KOPT-K1 (cell line): ENCODE results near the gene SH2D1B.

Experiments
- H3K27ac ChIP-seq: fragments of 200-600 bp; sonication (generic); 2 replicates; pipeline ENCODE4 v1.5.1; 2016; ENCODE audit warnings: antibody characterized with exemption, mild to moderate bottlenecking, low read depth, low read length; ENCODE audit not compliant: poor library complexity, severe bottlenecking
- H3K36me3 ChIP-seq: fragments of 200-600 bp; sonication (generic); 2 replicates; pipeline ENCODE4 v1.5.1; 2017; ENCODE audit warnings: antibody characterized with exemption, mild to moderate bottlenecking, low read length, moderate library complexity; ENCODE audit not compliant: insufficient read depth
- H3K9me3 ChIP-seq: fragments of 200-600 bp; sonication (generic); 2 replicates; pipeline ENCODE4 v1.5.1; 2017; ENCODE audit warnings: antibody characterized with exemption, low read length, mild to moderate bottlenecking; ENCODE audit not compliant: insufficient read depth, poor library complexity, severe bottlenecking

The SH2D1B gene

GRCh38 chr1:162389021-162389818 is 22.7 kb downstream of the SH2D1B start:
- Histone ChIP-seq H3K27ac (no peak overlapping the region), H3K36me3 (no peaks in the 10 kb centered on the region), H3K9me3 (no peaks in the 10 kb centered on the region)

GRCh38 chr1:162388615-162389014 is 23.3 kb downstream of the SH2D1B start:
- no peaks in the 10 kb centered on the region for H3K36me3 ChIP-seq
- no peak overlapping the region for H3K27ac ChIP-seq
- H3K9me3 ChIP-seq, result no peaks in the 10 kb centered on the region

GRCh38 chr1:162388083-162388594 is 23.8 kb downstream of the SH2D1B start:
- Histone ChIP-seq H3K27ac (no peak overlapping the region), H3K36me3 (no peaks in the 10 kb centered on the region), H3K9me3 (no peaks in the 10 kb centered on the region)

GRCh38 chr1:162387226-162388082 is 24.5 kb downstream of the SH2D1B start:
- no peak overlapping the region for H3K27ac ChIP-seq
- no peaks in the 10 kb centered on the region for H3K9me3 ChIP-seq
- no peaks in the 10 kb centered on the region for H3K36me3 ChIP-seq

- no peak overlapping the region for H3K27ac ChIP-seq
- H3K9me3 ChIP-seq, result no peaks in the 10 kb centered on the region
- H3K36me3 ChIP-seq, result no peaks in the 10 kb centered on the region
Observed at GRCh38 chr1:162386292-162387225, 25.4 kb downstream of the SH2D1B start.

- H3K9me3 ChIP-seq, result no peaks in the 10 kb centered on the region
- H3K27ac ChIP-seq, result no peak overlapping the region
- H3K36me3 ChIP-seq, result no peaks in the 10 kb centered on the region
Observed at GRCh38 chr1:162385702-162386101, 26.2 kb downstream of the SH2D1B start.

- H3K27ac ChIP-seq, result no peak overlapping the region
- H3K9me3 ChIP-seq, result no peaks in the 10 kb centered on the region
- H3K36me3 ChIP-seq, result no peaks in the 10 kb centered on the region
Observed at GRCh38 chr1:162385280-162385623, 26.7 kb downstream of the SH2D1B start.

GRCh38 chr1:162384601-162385279 is 27.2 kb downstream of the SH2D1B start:
- Histone ChIP-seq H3K27ac (no peak overlapping the region), H3K36me3 (no peaks in the 10 kb centered on the region)

GRCh38 chr1:162384116-162384515 is 27.8 kb downstream of the SH2D1B start:
- Histone ChIP-seq H3K36me3 (no peaks in the 10 kb centered on the region), H3K9me3 (no peaks in the 10 kb centered on the region), H3K27ac (no peak overlapping the region)

More at GRCh38 chr1:162384601-162385279, 27.2 kb downstream of the SH2D1B start:
- H3K9me3 ChIP-seq, result no peaks in the 10 kb centered on the region

- no peaks in the 10 kb centered on the region for H3K9me3 ChIP-seq
- no peaks in the 10 kb centered on the region for H3K36me3 ChIP-seq
- no peak overlapping the region for H3K27ac ChIP-seq
Observed at GRCh38 chr1:162383516-162383915, 28.4 kb downstream of the SH2D1B start.

GRCh38 chr1:162383091-162383490 is 28.8 kb downstream of the SH2D1B start:
- H3K9me3 ChIP-seq, result no peaks in the 10 kb centered on the region
- H3K36me3 ChIP-seq, result no peaks in the 10 kb centered on the region
- no peak overlapping the region for H3K27ac ChIP-seq

GRCh38 chr1:162381941-162382750 is 29.8 kb downstream of the SH2D1B start:
- no peak overlapping the region for H3K27ac ChIP-seq
- H3K36me3 ChIP-seq, result no peaks in the 10 kb centered on the region
- no peaks in the 10 kb centered on the region for H3K9me3 ChIP-seq

- Histone ChIP-seq H3K36me3 (no peaks in the 10 kb centered on the region), H3K9me3 (no peaks in the 10 kb centered on the region), H3K27ac (no peak within 1 kb of the TSS)
Observed at GRCh38 chr1:162381383-162381782, 30.6 kb downstream of the SH2D1B start, which contains the start of gene C1orf226. TSS of gene C1orf226 (plus strand) at chr1:162381728. CDS start at chr1:162381902, 174 bp downstream.
